Osteoblast (primary cell): ENCODE results near the gene PSTPIP1. TPM values are rescaled to one million over a fixed set of nuclear protein-coding genes. Genes with fewer than 3 reads are reported as not detected.

Source experiments
- DNase-seq: peaks from one replicate; pipeline ENCODE4 v3.0.0; 2011; ENCODE audit warnings: low spot score, mixed read lengths; ENCODE audit not compliant: insufficient read length; ENCODE audit errors: missing footprints
- H2AFZ ChIP-seq: 2 replicates; pipeline ENCODE4 v1.6.0; 2011; ENCODE audit warnings: mild to moderate bottlenecking, low read length
- H3K27ac ChIP-seq: 2 replicates; pipeline ENCODE4 v1.5.1; 2011; ENCODE audit warnings: mild to moderate bottlenecking, low read depth, low read length, moderate library complexity
- H3K27me3 ChIP-seq: 2 replicates; pipeline ENCODE4 v1.6.0; 2012; ENCODE audit warnings: mild to moderate bottlenecking, control low read depth, inconsistent platforms, low read length, moderate library complexity; ENCODE audit not compliant: insufficient read depth
- H3K36me3 ChIP-seq: 2 replicates; pipeline ENCODE4 v1.5.1; 2011; ENCODE audit warnings: mild to moderate bottlenecking, low read length, control low read depth, moderate library complexity; ENCODE audit not compliant: insufficient read depth
- H3K4me1 ChIP-seq: 2 replicates; pipeline ENCODE4 v1.5.1; 2011; ENCODE audit warnings: mild to moderate bottlenecking, low read length, control low read depth, moderate library complexity; ENCODE audit not compliant: insufficient read depth
- H3K4me2 ChIP-seq: 2 replicates; pipeline ENCODE4 v1.6.0; 2011; ENCODE audit warnings: mild to moderate bottlenecking, low read length; ENCODE audit not compliant: insufficient read depth
- H3K4me3 ChIP-seq: fragments of 200-600 bp; sonication (generic); 3 replicates; pipeline ENCODE4 v1.5.1; 2012; ENCODE audit warnings: mild to moderate bottlenecking, low read length, inconsistent platforms; ENCODE audit not compliant: insufficient read depth
- H3K79me2 ChIP-seq: 2 replicates; pipeline ENCODE4 v1.6.0; 2012; ENCODE audit warnings: mild to moderate bottlenecking, low read length, control low read depth, inconsistent platforms; ENCODE audit not compliant: insufficient read depth
- H3K9me3 ChIP-seq: 2 replicates; pipeline ENCODE4 v1.5.1; 2011; ENCODE audit warnings: low read depth, low read length, control low read depth
- H4K20me1 ChIP-seq: 2 replicates; pipeline ENCODE4 v1.6.0; 2012; ENCODE audit warnings: mild to moderate bottlenecking, low read length, control low read depth; ENCODE audit not compliant: insufficient read depth
- total RNA-seq: library from RNA; depleted of rRNA; stranded (reverse); fragments of >200 nt; gene quantifications from 2 replicates; pipeline ENCODE4 v1.2.3, GENCODE V29; 2012
- TF ChIP-seq, protein P1 (sequence below): IDR thresholded peaks from 2 replicates; pipeline ENCODE4 v1.5.1; 2011; ENCODE audit warnings: mild to moderate bottlenecking, low read depth, low read length, moderate library complexity; ENCODE audit errors: extremely low read depth

PSTPIP1 gene
- total RNA-seq, 1 donor, result not detected

DNA sequence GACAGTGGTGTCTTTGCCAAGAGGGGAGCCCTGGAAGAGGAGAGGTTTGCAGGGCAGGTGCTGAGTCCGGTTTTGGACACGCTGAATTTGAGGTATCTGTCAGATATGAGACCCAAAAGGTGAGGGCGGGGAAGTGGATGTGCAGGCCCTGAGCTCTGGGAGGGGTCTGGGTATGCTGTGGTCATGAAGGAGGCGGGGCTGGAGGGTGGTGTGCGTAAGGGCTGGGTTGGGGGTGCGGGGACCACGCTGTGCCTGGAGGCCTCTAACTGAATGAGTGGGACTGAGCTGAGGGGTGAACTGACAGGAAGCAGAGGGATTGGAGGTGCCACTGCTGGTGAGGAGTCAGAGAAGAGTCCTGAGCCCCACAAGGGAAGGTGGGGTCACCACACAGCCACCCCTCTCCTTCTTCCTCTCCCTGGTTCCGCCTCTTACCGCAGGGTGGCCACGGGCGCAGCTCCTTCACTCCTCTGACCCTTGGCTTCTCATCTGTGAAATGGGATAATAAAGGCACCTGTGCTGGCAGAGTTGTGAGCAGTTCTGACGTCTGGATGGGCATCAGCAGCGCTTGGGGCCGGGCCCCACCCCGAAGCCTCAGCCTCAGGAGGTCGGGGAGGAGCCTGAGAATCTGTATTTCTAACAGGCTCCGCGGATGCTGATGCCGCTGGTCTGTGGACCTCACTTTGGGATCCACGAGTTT, 28.8 kb downstream of the PSTPIP1 start:
- Histone ChIP-seq H3K27me3 (no peaks in the 10 kb centered on the region), H3K4me1 (peaks cover 10% of the 10 kb centered on the region), H3K4me2 (no peak overlapping the region), H4K20me1 (no peaks in the 10 kb centered on the region), H3K9me3 (no peaks in the 10 kb centered on the region), H3K4me3 (no peak overlapping the region), H3K79me2 (no peaks in the 10 kb centered on the region), H3K36me3 (no peaks in the 10 kb centered on the region), H3K27ac (no peak overlapping the region), H2AFZ (no peak overlapping the region)
- TF ChIP-seq, protein P1, sequence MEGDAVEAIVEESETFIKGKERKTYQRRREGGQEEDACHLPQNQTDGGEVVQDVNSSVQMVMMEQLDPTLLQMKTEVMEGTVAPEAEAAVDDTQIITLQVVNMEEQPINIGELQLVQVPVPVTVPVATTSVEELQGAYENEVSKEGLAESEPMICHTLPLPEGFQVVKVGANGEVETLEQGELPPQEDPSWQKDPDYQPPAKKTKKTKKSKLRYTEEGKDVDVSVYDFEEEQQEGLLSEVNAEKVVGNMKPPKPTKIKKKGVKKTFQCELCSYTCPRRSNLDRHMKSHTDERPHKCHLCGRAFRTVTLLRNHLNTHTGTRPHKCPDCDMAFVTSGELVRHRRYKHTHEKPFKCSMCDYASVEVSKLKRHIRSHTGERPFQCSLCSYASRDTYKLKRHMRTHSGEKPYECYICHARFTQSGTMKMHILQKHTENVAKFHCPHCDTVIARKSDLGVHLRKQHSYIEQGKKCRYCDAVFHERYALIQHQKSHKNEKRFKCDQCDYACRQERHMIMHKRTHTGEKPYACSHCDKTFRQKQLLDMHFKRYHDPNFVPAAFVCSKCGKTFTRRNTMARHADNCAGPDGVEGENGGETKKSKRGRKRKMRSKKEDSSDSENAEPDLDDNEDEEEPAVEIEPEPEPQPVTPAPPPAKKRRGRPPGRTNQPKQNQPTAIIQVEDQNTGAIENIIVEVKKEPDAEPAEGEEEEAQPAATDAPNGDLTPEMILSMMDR, result no peak
- peak; percentile 79 for DNase-seq

DNA sequence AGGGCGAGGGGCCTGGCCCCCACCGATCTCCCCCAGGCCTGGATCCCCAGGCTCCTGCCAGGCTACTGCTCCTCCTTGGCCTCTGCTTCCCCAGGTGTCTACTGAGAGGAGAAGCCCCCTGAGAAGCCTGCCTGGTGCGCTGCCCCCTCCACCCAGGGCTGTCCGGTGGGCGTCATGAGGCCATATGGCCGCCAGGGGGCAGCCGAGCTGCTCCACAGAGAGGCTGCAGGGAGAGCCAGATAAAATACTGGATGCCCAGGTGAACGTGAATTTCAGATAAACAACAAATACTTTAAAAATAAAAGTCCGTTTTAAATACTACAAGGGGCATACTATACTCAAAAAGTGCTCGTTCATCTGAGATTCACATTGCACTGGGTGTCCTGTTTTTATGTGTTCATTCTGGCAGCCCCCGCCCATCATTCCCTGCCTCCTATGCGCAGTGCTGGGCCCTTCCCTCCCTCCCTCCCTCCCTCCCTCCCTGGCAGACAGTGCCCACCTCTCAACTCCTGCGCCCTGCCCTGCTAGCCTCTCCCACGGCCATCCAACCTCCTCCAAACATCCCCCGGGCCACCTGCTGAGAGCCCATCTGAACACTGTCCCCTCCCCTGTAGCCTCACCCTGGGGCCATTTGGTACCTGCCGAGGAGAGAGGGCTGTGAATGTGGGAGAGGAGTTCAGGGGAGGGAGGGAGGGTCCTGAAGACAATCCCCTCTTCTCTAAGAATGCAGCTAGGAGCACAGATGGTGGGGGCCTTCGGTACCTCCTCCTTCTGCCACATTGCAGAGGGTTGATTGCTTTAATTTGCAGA, 29.6 kb downstream of the PSTPIP1 start:
- no peaks in the 10 kb centered on the region for H3K27me3 ChIP-seq
- peaks cover 10% of the 10 kb centered on the region for H3K4me1 ChIP-seq
- TF ChIP-seq, protein P1, result peak; percentile 87
- DNase-seq, result peak; percentile 99
- no peak overlapping the region for H3K4me2 ChIP-seq
- H3K36me3 ChIP-seq, result no peaks in the 10 kb centered on the region
- H3K9me3 ChIP-seq, result no peaks in the 10 kb centered on the region
- H3K79me2 ChIP-seq, result no peaks in the 10 kb centered on the region
- no peak overlapping the region for H3K27ac ChIP-seq
- H2AFZ ChIP-seq, result no peak overlapping the region
- H3K4me3 ChIP-seq, result no peak overlapping the region
- no peaks in the 10 kb centered on the region for H4K20me1 ChIP-seq

DNA sequence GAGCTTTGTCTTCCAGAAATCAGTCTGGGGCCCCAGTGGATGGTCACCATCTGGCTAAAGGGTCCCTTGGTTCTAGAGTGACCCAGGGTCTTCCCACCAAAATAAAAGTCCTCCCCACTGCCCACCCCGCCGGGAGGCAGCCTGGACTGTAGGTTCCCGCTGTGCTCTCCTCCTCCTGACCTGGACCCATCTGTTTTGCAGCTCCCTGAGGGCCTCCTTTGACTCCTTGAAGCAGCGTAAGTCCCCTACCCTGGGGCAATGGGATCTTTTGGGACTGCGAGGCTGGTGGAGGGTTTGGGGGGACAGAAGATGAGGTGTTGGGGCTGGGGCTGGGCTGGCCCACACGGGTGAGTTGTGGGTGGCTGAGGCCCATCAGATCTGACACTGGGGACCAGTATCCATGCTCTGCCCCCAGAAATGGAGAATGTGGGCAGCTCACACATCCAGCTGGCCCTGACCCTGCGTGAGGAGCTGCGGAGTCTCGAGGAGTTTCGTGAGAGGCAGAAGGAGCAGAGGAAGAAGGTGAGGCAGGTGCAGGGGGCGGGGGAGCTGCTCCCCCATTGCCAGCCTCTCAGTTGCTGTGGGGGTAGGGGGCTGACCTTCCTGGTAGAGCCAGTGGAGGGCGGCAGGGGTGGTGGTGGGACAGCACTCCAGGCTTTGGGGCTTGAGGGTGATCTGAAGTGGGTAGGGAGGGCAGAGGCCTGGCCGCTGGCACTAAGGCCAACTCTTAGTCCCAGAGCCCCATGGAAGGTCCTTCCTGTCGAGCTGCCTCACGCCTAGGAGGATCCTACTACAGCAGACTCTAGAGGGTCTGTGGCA, 30.4 kb downstream of the PSTPIP1 start:
- Histone ChIP-seq H2AFZ (no peak overlapping the region), H3K9me3 (no peaks in the 10 kb centered on the region), H3K27me3 (no peaks in the 10 kb centered on the region), H3K4me1 (peaks cover 10% of the 10 kb centered on the region), H3K4me2 (no peak overlapping the region), H3K4me3 (no peak overlapping the region), H4K20me1 (no peaks in the 10 kb centered on the region), H3K36me3 (no peaks in the 10 kb centered on the region), H3K79me2 (no peaks in the 10 kb centered on the region), H3K27ac (no peak overlapping the region)
- TF ChIP-seq, protein P1, result no peak
- DNase-seq, result peak; percentile 89
